Ishikawa (cell line): ENCODE results near the gene BFSP2.

Source experiments
- CEBPB ChIP-seq: IDR thresholded peaks from 2 replicates; pipeline ENCODE4 v1.6.1; 2012
- CREB1 ChIP-seq: IDR thresholded peaks from 2 replicates; pipeline ENCODE4 v1.6.1; 2012; ENCODE audit warnings: low read depth
- EP300 ChIP-seq: IDR thresholded peaks from 2 replicates; pipeline ENCODE4 v1.6.1; 2012; ENCODE audit warnings: borderline replicate concordance
- FOXM1 ChIP-seq: IDR thresholded peaks from 2 replicates; pipeline ENCODE4 v1.6.1; 2012; ENCODE audit warnings: low read depth, borderline replicate concordance
- NFIC ChIP-seq: IDR thresholded peaks from 2 replicates; pipeline ENCODE4 v1.6.1; 2012
- RAD21 ChIP-seq: IDR thresholded peaks from 2 replicates; pipeline ENCODE4 v1.6.1; 2012; ENCODE audit warnings: low read depth
- TAF1 ChIP-seq: IDR thresholded peaks from 2 replicates; pipeline ENCODE4 v1.6.1; 2012; ENCODE audit warnings: low read depth, mild to moderate bottlenecking
- TCF12 ChIP-seq: IDR thresholded peaks from 2 replicates; pipeline ENCODE4 v1.6.1; 2012; ENCODE audit warnings: low read depth
- TEAD4 ChIP-seq: IDR thresholded peaks from 2 replicates; pipeline ENCODE4 v1.6.1; 2012
- YY1 ChIP-seq: IDR thresholded peaks from 2 replicates; pipeline ENCODE4 v1.6.1; 2012; ENCODE audit warnings: low read depth
- TF ChIP-seq, protein P1 (sequence below): IDR thresholded peaks from 2 replicates; pipeline ENCODE4 v1.6.1; 2012
- TF ChIP-seq, protein P2 (sequence below): IDR thresholded peaks from 2 replicates; pipeline ENCODE4 v1.6.1; 2012; ENCODE audit warnings: low read depth, mild to moderate bottlenecking

DNA sequence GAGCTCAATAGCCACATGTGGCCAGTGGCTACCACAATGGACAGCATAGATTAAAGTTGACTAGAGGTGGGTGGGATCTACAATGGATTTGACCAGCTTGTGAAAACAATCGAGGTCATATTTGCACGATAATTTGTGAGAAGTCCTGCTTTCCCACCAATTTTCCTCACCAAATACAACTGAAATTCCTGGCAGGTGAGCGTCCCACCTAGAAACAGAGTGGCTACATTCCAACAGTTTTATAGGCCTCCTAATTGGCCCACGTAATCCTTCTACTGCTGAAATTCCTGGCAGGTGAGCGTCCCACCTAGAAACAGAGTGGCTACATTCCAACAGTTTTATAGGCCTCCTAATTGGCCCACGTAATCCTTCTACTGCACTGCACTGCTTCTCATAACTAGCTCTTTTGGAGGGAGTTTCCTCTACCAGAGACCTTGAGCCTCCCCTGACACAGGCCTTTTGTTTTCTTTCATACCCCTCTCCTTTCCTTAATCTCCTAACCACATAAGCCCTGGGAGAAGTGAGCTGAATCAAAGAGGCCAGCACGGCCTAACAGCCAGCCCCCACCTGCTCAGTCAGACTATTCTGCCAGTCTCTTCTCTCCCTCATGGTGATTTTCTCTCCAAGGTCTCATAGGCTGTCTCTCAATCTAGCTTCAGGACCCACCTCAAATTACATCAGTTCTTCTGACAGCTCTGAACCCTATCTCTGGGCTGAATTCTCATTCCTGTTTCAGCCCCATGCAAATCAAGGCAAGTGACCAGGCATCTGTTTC, 80.2 kb downstream of the BFSP2 start:
- TF ChIP-seq TCF12 = peak; percentile 92
- no peak for TF ChIP-seq TAF1
- peak; percentile 90 for TF ChIP-seq EP300
- TF ChIP-seq, protein P1, sequence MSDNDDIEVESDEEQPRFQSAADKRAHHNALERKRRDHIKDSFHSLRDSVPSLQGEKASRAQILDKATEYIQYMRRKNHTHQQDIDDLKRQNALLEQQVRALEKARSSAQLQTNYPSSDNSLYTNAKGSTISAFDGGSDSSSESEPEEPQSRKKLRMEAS = peak; percentile 82
- TF ChIP-seq CREB1 = no peak
- peak; percentile 97 for TF ChIP-seq TEAD4
- TF ChIP-seq RAD21 = peak; percentile 14; the same call in 1 of the 2 replicates
- 0 out of 2 replicates have a peak, but pooled peaks have one; percentile 27 for TF ChIP-seq YY1
- TF ChIP-seq, protein P2, sequence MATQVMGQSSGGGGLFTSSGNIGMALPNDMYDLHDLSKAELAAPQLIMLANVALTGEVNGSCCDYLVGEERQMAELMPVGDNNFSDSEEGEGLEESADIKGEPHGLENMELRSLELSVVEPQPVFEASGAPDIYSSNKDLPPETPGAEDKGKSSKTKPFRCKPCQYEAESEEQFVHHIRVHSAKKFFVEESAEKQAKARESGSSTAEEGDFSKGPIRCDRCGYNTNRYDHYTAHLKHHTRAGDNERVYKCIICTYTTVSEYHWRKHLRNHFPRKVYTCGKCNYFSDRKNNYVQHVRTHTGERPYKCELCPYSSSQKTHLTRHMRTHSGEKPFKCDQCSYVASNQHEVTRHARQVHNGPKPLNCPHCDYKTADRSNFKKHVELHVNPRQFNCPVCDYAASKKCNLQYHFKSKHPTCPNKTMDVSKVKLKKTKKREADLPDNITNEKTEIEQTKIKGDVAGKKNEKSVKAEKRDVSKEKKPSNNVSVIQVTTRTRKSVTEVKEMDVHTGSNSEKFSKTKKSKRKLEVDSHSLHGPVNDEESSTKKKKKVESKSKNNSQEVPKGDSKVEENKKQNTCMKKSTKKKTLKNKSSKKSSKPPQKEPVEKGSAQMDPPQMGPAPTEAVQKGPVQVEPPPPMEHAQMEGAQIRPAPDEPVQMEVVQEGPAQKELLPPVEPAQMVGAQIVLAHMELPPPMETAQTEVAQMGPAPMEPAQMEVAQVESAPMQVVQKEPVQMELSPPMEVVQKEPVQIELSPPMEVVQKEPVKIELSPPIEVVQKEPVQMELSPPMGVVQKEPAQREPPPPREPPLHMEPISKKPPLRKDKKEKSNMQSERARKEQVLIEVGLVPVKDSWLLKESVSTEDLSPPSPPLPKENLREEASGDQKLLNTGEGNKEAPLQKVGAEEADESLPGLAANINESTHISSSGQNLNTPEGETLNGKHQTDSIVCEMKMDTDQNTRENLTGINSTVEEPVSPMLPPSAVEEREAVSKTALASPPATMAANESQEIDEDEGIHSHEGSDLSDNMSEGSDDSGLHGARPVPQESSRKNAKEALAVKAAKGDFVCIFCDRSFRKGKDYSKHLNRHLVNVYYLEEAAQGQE = no peak; the same call in 1 of the 2 replicates
- TF ChIP-seq CEBPB = peak; percentile 63; the same call in 1 of the 2 replicates
- peak; percentile 85 for TF ChIP-seq FOXM1
- TF ChIP-seq NFIC = peak; percentile 90
